Measurements from ENCODE around the gene BST1. TPM values are rescaled to one million over a fixed set of nuclear protein-coding genes. Genes with fewer than 3 reads are reported as not detected.

Gene BST1
- total RNA-seq = not detected

GRCh38 chr4:15702941-15703403, at the start of gene BST1:
TSS of gene BST1 (plus strand) at chr4:15703065. CDS start at chr4:15703145, 80 bp downstream.
- DNase-seq = peak; percentile 28

- no peak for DNase-seq
Observed at GRCh38 chr4:15653420-15653819, 49.4 kb upstream of the BST1 start.

- DNase-seq = no peak
Observed at GRCh38 chr4:15653864-15654592, 48.8 kb upstream of the BST1 start.

- DNase-seq = peak; percentile 20
Observed at GRCh38 chr4:15654593-15655222, 48.2 kb upstream of the BST1 start.

GRCh38 chr4:15655223-15656037, 47.4 kb upstream of the BST1 start, which contains the start of gene FBXL5:
TSS of gene FBXL5 (minus strand) at chr4:15655357. CDS start at chr4:15655287, 70 bp downstream.
- DNase-seq = peak; percentile 74

GRCh38 chr4:15656038-15656470, 46.8 kb upstream of the BST1 start:
- DNase-seq = no peak

GRCh38 chr4:15657366-15657765, 45.5 kb upstream of the BST1 start:
- no peak for DNase-seq

- no peak for DNase-seq
Observed at GRCh38 chr4:15658136-15658770, 44.6 kb upstream of the BST1 start.

- DNase-seq = no peak
Observed at GRCh38 chr4:15658781-15659180, 44.1 kb upstream of the BST1 start.

- no peak for DNase-seq
Observed at GRCh38 chr4:15659768-15660570, 42.9 kb upstream of the BST1 start.

GRCh38 chr4:15665753-15666365, 37.0 kb upstream of the BST1 start:
- DNase-seq = no peak

- DNase-seq = no peak
Observed at GRCh38 chr4:15667006-15667405, 35.9 kb upstream of the BST1 start.

- no peak for DNase-seq
Observed at GRCh38 chr4:15668566-15669435, 34.1 kb upstream of the BST1 start.

- no peak for DNase-seq
Observed at GRCh38 chr4:15670576-15670975, 32.3 kb upstream of the BST1 start.

- no peak for DNase-seq
Observed at GRCh38 chr4:15672101-15672500, 30.8 kb upstream of the BST1 start.

- no peak for DNase-seq
Observed at GRCh38 chr4:15673337-15673736, 29.5 kb upstream of the BST1 start.

GRCh38 chr4:15674046-15674445, 28.8 kb upstream of the BST1 start:
- DNase-seq = no peak

- DNase-seq = no peak
Observed at GRCh38 chr4:15674926-15675325, 27.9 kb upstream of the BST1 start.

- no peak for DNase-seq
Observed at GRCh38 chr4:15675356-15675755, 27.5 kb upstream of the BST1 start.

- DNase-seq = no peak
Observed at GRCh38 chr4:15676039-15676438, 26.8 kb upstream of the BST1 start.
